HPDE6-E6E7 (cell line): ENCODE results near the gene POU3F3.

Source experiments
- DNase-seq: peaks from one replicate; pipeline ENCODE4 v3.0.0; 2011; ENCODE audit warnings: missing footprints; ENCODE audit errors: extremely low spot score

Gene POU3F3

DNA sequence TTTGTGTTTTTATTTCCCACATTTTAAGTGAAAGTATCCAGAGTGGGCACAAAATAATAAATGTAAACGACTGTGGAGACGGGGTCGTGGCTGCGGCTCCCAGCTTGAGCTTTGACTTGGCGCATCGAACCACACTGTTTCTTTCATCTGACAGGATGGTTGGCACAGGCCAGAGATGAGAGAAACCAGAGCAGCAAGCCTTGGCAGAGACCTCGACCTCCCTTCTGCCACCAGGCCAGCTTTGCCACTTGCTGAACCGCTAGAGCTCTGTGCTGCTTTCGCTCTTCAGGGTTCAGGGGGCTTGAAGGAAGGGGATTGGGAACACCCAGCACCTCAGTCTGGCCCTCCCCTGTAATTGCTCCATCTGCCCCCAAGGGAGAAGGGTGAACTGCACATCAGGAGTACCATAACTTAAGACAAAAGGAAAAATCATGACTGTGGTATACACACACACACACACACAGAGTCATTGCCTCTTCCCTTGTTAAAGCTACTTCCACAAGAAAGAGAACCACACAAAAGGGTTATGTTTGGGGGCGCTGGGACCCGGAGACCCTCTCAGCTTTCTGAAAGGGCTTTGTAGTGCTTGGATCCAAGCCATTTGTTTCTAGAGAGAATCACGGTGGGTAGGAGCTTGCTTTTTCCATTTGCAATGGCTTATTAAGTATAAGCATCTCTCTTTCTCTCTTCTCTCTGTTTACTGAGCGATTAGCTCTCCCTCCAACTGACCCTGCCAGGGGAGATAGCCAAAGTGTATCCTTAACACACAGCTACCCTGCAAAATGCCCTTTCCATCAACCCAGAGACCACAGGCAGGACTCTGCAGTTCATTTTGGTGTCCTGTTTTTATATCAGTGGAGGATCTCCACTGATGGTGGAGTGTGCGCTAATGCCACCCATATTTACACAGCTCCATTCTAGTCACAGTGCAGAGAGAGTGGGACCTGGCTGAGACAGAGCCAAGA, 23.0 kb downstream of the POU3F3 start:
- no peak for DNase-seq

DNA sequence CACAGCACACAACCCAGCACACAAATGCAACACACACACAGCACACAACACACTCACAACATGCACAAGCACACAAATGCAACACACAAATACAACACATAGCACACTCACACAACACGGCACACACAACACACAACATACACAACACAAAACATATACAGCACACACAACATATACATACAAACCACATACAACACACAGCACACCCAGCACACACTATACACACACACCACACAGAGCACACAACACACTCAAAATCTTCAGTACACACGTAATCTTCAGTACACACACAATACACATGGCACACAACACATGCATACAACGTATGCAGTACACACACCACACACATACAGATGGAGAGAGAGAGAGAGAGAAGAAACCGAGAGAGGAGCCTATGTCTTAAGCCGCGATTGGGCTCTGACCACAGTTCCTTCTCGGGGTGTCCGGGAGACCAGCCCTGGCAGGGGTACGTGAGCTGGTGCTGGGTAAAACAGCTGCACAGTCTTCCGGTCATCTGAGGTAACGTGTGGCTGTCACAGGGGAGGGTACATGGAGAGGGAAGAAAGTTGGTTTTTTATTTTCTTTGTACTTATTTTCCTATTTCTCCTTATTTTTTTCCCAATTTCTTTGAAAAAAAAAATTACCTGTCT, 25.1 kb downstream of the POU3F3 start:
- DNase-seq: no peak

DNA sequence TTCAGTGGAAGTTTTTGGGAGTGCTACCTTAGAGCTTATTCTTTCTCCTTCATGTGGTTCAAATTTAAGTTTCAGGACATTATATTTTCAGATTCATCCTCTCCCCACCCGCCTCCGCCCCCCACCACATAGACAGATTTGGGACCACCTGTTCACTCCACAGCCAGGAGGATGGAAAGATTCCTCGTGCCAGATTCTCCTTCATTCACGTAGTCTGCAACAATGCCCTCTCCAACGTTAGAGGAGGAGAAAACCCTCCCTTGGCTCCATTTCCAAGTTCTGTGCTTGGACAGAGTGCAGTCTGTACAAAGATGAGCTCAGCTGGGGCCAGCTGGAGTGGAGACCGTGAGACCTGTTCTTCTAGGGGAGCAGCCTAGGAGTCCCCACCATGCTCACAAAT, 26.2 kb downstream of the POU3F3 start:
- DNase-seq: no peak

DNA sequence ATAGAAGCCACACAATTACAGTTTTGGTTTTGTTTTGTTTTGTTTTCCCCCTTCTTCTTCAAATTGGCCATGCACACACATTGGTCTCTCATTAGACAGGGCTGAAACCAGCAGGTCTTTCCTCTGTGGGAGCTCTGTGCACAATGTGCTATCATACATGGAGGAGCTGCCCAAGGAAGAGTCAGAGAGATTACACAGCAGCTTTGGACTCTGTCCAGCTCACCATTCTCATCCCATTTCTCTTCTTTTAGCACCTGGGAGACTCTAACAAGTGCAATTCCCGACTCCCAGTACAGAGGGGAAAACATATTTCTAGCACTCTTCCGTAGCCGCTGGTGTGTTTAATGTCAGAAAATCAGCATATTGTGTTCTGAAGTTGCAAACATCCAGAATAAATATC, 29.4 kb downstream of the POU3F3 start:
- no peak for DNase-seq

DNA sequence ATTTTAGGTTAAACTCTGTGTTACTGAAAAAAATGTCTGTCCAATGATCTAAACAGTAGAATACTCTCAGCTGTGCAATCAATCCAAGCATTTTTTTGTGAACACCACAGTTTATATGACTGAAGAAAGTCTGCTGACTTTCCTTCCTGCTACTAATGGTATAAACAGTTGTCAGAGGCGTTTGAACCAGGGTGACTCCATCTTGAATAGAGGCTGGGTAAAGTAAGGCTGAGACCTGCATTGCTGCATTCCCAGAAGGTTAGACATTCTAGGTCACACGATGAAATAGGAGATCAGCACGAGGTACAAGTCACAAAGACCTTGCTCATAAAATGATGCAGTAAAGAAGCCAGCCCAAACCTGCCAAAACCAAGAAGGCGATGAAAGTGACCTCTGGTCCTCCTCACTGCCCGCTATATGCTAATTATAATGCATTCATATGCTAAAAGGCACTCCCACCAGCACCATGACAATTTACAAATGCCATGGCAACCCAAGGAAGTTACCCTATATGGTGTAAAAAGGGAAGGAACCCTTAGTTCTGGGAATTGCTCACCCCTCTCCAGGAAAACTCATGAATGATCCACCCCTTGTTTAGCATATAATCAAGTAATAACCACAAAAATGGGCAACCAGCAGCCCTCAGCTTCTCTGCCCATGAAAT, 31.3 kb downstream of the POU3F3 start:
- DNase-seq: no peak

DNA sequence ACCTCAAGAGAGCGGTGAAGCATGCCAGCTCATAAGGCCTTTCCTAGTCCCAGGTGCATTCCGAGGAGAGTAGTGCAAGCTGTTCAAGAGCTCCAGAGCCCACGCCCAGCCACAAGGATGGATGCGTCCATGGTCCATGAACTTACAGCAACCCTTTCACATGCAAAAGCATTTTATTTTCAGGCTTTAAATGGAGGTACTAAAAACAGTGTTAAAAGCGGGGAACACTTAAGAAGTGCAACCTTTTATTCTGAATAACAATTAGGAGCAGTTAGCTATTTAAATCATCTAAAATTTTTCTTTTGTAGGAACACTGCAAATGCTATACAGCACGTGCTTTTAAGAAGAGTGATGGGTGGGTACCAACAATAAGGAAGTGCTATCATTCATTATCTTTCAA, 33.8 kb downstream of the POU3F3 start:
- no peak for DNase-seq

DNA sequence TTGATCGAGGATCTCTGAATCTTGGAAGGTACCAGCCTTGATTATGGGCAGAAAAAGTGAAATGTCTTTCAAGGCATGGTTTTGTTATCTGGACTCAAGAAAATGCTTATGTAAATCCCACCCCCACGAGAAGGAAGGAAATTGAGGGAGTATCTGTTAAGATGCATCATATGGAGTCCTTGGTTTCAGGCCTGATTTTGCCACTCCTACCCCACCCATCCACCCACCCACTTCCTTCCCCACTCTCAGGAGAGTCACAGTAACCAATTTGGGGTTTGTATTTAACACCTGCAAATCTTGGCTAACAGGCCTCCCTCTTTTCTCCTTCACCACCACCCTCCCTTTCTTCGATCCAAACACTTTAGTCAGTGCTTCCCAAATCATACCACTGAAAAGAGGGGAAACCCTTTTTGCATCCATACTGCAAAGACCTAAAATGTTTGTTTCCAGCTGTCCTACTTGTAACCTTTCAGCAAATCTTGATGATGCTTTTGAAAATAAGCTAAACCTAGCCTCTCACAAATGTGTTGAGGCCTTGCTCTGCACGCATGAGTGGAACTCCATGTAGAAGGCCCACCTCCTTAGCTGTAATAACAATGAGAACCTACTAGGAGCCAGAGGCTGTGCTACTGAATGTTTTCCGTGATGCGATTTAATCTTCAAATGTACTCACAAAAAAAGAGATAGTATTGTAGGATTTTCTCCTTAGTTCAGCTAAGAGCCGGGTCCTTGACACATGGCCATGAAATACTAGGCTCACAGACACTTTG, 34.8 kb downstream of the POU3F3 start:
- DNase-seq: no peak

DNA sequence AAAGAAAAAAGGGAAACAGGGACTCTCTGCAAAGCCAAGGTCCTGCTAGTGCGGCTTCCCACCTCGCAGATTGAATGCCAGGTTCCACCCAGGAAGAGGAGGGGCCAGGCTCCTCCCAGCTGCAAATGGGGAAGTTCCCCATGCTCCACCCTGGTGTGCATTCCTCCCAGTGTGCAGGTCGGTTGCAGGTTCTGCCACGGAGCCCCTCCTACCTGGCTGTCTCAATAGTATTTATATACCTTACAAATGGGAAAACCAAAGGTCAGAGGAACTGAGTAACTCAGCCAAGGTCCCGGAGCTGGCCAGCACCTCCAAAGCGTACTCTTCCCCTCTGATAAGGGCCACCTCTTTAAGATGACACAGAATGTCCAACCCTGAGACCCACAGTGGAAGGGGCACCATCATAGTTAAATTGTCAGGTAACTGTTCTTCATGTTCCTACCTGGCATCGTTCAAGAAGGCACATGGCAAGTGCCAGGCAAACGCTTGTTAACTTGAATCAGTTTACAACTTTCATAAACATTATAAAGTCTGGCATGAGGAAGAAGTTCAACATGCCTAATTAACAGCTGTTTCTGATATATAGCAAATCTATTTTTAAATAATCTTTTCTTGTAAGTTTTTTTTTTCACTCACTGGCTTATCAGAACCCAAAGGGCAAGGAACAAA, 35.5 kb downstream of the POU3F3 start:
- no peak for DNase-seq

DNA sequence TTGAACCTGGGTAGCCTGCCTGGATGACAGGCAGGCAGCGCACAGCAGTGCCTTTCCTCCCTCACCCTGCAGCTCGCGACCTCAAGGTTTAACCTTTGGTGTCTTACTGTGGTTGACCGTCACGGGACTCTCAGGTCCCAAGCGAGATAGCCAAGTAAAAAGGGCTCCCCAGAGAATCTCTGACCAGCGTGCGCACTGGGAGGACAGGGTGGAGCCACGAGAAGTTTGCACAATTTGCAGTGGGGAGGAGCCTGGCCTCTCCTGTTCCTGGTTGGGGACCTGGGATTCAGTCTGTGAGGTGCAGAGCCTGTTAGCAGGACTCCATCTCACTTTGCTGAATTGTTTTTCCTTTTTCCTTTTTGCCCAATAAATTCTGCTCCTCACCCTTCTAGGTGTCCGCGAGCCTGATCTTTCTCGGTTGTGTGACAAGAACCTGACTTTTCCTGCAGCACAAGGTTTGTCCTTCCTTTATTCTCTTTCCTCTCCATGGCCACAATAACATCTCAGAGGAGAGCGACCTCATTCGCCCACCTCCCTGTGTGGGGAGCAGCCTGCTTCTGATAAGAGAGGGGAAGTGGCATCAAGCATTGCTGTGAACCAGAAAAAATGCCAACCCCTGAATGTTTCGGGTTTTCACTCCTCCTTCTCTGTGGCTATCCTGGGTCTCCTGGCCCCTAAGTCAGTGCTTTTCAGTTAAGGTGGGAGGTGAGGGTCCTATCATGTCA, 36.2 kb downstream of the POU3F3 start:
- no peak for DNase-seq

DNA sequence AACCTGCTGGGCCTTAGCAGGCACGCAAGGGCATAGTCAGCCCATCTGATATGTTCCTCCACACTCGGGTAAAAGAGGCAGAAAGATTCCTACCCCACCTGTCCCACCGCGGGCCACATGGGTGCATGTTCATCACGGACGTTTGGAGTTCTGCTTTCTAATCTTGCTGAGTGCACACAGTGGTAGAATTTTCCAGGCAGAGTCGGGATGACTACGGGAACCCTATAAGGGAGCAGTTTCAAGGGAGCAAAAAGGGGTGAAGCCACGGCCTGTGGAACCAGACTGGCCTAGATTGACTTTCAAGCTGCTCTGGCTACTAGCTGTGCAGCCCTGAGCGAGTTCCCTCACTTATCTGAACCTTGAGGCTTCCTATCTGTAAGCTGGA, 36.8 kb downstream of the POU3F3 start:
- DNase-seq: no peak

DNA sequence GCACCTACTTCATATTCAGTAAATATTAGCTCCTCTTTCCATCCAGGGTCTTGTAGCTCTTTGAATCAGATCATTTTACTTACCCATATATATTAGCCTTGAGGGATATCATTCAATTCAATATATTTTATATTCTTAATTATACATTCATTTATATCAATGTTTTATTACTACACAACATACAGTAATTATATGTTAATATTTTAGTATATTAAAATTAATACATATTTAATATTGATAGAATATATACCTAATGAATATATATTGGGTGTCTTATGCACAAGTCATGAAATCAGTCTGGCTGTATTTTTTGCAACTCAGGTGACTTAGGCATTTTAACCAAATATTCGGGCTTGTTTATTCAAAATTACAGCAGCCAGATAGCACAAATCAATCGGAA, 37.2 kb downstream of the POU3F3 start:
- no peak for DNase-seq

DNA sequence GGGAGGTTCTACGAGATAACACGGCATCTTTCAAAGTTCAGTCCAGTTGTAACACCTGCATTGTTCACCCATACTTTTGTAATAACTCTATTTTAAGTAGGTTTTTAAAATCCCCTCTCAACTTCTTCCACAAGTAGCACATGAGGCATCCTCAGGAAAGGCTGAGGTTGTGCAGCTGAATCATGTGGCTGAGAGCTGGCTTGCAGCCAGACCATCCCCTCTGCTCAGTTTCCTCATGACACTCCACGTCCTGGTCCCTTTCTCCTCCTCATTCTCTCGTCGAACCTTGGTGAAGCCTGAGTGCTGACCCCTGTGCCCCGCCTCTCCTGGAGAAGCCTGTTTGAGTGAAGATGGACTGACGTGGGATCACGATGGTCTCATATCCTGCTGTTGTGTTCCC, 42.5 kb downstream of the POU3F3 start:
- no peak for DNase-seq

DNA sequence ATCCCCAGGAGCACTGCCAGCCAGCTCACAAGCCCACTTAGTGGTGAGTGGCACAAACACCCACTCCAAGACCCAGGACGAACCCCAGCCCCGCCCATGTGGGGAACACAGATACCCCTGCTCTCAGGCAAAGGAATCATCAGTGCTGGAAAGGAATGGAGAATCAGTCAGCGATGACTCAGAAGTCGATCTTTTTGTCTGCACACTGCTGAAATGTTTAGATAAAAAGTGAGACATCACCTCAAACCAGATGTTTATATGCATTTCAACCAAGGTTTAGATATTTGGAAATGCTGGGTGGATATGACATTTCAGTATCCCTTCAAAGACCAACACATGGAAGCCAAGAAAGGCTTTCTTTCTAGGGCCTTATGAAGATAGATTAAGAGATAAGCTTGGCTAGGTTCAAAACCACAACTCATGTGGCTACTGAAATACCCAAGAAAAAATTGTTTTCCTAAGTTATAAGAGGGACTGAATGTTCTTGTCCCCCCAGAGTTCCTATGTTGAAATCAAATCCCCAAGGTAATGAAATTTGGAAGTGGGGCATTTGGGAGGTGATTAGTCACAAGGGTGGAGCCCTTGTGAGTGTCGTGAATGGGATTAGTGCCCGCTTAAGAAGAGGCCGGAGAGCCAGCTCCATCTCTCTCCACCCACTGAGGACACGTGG, 43.7 kb downstream of the POU3F3 start:
- no peak for DNase-seq

DNA sequence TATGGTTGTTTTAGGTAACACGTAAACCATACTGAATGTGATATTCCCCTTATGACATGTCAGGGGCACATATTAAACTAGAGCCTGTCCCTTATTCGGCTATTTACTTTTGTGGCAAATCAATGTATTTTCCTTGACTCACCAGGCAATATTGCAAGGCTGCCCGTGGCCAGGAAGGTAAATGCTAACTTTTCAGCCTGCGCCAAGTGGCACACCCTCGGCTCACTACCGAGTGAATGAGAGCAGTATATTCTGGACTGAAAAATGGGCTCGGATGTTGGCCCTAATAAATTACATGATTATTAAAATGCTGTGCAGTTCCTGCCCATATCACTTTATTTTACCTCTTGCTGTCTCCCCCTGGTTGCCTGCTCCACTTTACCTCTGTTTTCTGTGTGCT, 46.7 kb downstream of the POU3F3 start:
- DNase-seq: no peak

DNA sequence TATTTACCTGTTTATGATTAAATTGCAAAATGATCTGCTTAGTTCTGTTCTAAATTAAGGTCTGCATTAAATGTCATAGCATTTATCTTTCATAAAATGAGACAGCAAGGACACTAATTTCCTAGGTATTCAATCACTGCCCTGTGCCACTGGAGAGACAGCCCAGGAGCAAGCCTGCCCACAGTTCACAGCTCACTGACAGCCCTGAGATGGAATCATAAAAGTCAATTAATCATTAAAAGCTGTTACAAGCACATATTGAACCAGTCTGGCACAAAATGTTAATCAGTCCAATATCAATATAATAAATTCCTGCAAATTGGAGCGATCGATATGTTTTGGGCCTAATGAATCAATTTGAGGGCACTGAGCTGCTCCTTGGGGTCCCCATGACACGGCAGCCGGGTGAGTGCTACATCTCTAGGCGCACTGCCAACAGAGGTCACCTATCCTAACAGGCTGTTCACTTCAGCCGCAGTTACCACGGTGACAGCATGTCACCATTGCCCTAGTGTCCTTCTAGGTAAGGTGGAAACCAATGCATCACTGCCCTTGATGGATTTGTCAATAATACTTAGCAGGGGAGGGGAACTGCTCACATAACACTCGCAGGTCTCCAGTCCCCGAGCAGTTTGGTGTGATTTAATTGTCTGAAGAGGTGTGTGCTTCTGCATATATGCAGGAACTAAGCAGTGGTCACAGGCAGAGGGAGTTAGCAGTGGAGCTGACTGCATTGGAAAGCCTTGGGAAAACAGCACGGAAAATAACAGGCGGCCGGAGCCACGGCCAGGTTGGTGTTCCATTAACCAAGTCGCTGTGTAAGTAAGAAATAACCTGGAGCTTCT, 47.3 kb downstream of the POU3F3 start:
- no peak for DNase-seq

DNA sequence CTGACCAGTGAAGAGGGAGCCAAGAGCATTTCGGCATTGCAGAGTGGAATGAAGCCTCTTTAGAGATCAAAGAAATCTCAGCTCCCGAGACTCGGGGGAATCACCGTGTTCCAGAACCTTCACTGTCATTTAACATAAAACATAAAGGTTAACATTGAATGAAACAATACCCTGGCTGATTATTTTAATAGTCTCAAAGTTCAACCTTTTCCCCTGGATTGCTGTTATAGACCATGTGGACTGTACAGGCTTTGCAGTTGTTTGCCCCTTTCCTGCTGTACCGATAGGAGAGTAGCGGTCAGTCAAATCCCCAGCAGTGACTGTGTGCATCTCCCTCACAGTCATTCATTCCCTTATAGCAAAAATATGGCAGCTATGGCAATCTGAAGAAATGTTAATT, 48.4 kb downstream of the POU3F3 start:
- DNase-seq: no peak
